GM19240 (cell line): Measurements from ENCODE around the gene PRSS48.
"Not testable (repeated sequence)": the region's sequence is repeated elsewhere in the genome, so short reads cannot be mapped to it uniquely, and the experiment has no call there.

Experiments
- DNase-seq: peaks from one replicate; pipeline ENCODE4 v3.0.0; 2011; ENCODE audit warnings: low spot score; ENCODE audit not compliant: insufficient read length

Gene PRSS48

GRCh38 chr4:151316645-151317044, 39.7 kb downstream of the PRSS48 start:
- DNase-seq = no peak

- DNase-seq = no peak
Measured at GRCh38 chr4:151318307-151319006, 41.5 kb downstream of the PRSS48 start.

GRCh38 chr4:151319490-151319889, 42.5 kb downstream of the PRSS48 start:
- no peak for DNase-seq

- no peak for DNase-seq
Measured at GRCh38 chr4:151321586-151321985, 44.6 kb downstream of the PRSS48 start.

GRCh38 chr4:151322161-151322560, 45.2 kb downstream of the PRSS48 start:
- DNase-seq = not testable (repeated sequence)

- DNase-seq = no peak
Measured at GRCh38 chr4:151322570-151322969, 45.6 kb downstream of the PRSS48 start.

GRCh38 chr4:151323667-151324066, 46.7 kb downstream of the PRSS48 start:
- no peak for DNase-seq

GRCh38 chr4:151324124-151324751, 47.3 kb downstream of the PRSS48 start:
- DNase-seq = no peak

- no peak for DNase-seq
Measured at GRCh38 chr4:151324752-151325110, 47.8 kb downstream of the PRSS48 start.

GRCh38 chr4:151325111-151325948, 48.4 kb downstream of the PRSS48 start, which contains the start of gene SH3D19:
SH3D19 (minus strand) TSS chr4:151325605; CDS start chr4:151325352, 253 bp downstream.
- no peak for DNase-seq

GRCh38 chr4:151325949-151326246, 48.9 kb downstream of the PRSS48 start:
- no peak for DNase-seq

GRCh38 chr4:151329217-151330007, 52.5 kb downstream of the PRSS48 start:
- DNase-seq = no peak

GRCh38 chr4:151331276-151332042, 54.5 kb downstream of the PRSS48 start:
- DNase-seq = no peak

GRCh38 chr4:151339467-151339866, 62.5 kb downstream of the PRSS48 start:
- DNase-seq = no peak

GRCh38 chr4:151340751-151341385, 63.9 kb downstream of the PRSS48 start:
- DNase-seq = no peak
